ENCODE data around the gene KCNQ1. TPM values are rescaled to one million over a fixed set of nuclear protein-coding genes. Genes with fewer than 3 reads are reported as not detected.

The KCNQ1 gene
- total RNA-seq, 2 donors from 2014 or later = 18.6 to 25.5 TPM

DNA sequence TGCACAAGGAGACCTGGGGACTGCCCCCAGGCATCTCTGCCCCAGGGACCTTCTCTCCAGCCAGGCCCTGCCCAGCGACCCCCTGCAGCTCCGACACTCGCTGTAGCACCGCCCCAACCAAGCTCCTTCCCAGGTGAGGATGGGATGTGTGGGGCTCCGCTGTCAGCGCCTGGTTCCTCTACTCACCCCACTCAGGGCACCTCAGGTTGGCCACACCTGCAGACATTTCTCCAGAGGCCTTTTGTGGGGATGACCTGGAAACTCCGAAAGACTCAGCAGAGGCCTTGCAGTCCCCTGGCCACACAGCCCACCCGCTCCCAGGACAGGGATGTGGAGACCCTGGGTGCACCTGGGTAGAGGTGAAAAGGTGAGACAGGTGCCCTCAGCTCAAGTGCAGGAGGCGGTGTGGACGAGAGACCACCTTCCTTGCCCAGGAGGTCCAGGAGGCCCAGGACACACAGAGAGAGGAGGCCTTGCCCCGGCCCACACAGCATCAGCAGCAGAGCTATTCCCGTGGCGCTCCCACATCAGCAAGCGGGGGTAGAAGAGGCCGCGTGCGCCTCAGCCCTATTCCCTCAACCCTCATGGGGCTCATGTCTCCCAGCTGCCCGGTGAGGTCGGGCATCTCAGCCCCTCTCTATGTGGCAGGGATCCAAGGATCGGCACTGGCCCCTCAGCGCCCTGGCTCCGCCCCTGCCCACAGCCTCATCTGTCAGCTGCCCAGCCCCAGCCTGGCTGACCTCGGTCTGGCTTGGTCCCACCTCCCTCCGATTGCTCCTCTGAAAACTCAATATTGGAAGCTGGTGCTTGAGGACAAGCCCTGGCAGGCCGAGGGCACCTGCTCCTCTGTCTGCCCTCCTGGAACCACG lies 21.4 kb upstream of the KCNQ1 start:
- Mint-ChIP-seq H3K4me1 (no peaks in the 10 kb centered on the region), H3K27me3 (no peaks in the 10 kb centered on the region), H3K36me3 (ENCODE audit: low read depth) (no peaks in the 10 kb centered on the region), H3K4me3 (no peak overlapping the region), H3K27ac (no peak overlapping the region)
- ATAC-seq = no peak
- H3K9me3 ChIP-seq (ENCODE audit: control insufficient read depth, low read length, poor library complexity, severe bottlenecking) = no peaks in the 10 kb centered on the region
- DNase-seq = no peak

GRCh38 chr11:2424811-2425495 lies 19.9 kb upstream of the KCNQ1 start:
- Mint-ChIP-seq H3K27ac (no peak overlapping the region), H3K4me1 (no peaks in the 10 kb centered on the region), H3K4me3 (no peak overlapping the region), H3K27me3 (no peaks in the 10 kb centered on the region), H3K36me3 (ENCODE audit: low read depth) (no peaks in the 10 kb centered on the region)
- ATAC-seq (no peak), DNase-seq (no peak)
- no peaks in the 10 kb centered on the region for H3K9me3 ChIP-seq (ENCODE audit: control insufficient read depth, low read length, poor library complexity, severe bottlenecking)

GRCh38 chr11:2425506-2425905 lies 19.3 kb upstream of the KCNQ1 start:
- no peak overlapping the region for H3K27ac Mint-ChIP-seq
- no peaks in the 10 kb centered on the region for H3K27me3 Mint-ChIP-seq
- no peaks in the 10 kb centered on the region for H3K4me1 Mint-ChIP-seq
- DNase-seq = no peak
- no peaks in the 10 kb centered on the region for H3K36me3 Mint-ChIP-seq (ENCODE audit: low read depth)
- ATAC-seq = no peak
- no peaks in the 10 kb centered on the region for H3K9me3 ChIP-seq (ENCODE audit: control insufficient read depth, low read length, poor library complexity, severe bottlenecking)
- H3K4me3 Mint-ChIP-seq = no peak overlapping the region

DNA sequence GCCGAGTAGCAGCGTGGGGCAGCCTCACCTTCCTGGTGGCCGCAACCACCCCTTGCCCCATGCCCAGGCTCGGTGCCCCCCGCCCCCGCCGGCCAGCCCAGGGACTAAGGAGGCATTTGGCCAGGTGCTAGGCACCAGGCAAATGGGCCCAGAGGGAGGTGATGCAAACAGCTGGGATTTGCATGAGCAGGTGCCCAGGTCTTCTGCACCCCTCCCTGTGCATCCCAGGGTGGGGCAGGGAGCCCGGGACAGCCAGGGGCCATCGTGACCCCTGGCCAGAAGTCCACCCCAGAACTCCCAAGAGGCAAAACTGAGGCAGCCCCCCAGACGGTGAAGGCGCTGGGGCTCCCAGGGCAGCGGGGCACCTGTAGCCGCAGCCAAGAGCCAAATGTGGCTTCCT lies 18.6 kb upstream of the KCNQ1 start:
- no peaks in the 10 kb centered on the region for H3K9me3 ChIP-seq (ENCODE audit: control insufficient read depth, low read length, poor library complexity, severe bottlenecking)
- DNase-seq (no peak), ATAC-seq (no peak)
- Mint-ChIP-seq H3K27ac (no peak overlapping the region), H3K4me1 (no peaks in the 10 kb centered on the region), H3K36me3 (ENCODE audit: low read depth) (no peaks in the 10 kb centered on the region), H3K4me3 (no peak overlapping the region), H3K27me3 (no peaks in the 10 kb centered on the region)

GRCh38 chr11:2426826-2427521 lies 17.8 kb upstream of the KCNQ1 start:
- H3K27me3 Mint-ChIP-seq = no peaks in the 10 kb centered on the region
- H3K4me3 Mint-ChIP-seq = no peak overlapping the region
- H3K4me1 Mint-ChIP-seq = no peaks in the 10 kb centered on the region
- ATAC-seq (no peak), DNase-seq (no peak)
- no peak overlapping the region for H3K27ac Mint-ChIP-seq
- no peaks in the 10 kb centered on the region for H3K9me3 ChIP-seq (ENCODE audit: control insufficient read depth, low read length, poor library complexity, severe bottlenecking)
- no peaks in the 10 kb centered on the region for H3K36me3 Mint-ChIP-seq (ENCODE audit: low read depth)

GRCh38 chr11:2427721-2428321 lies 17.0 kb upstream of the KCNQ1 start:
- Mint-ChIP-seq H3K27me3 (no peaks in the 10 kb centered on the region), H3K4me3 (no peak overlapping the region), H3K36me3 (ENCODE audit: low read depth) (no peaks in the 10 kb centered on the region), H3K27ac (no peak overlapping the region), H3K4me1 (no peaks in the 10 kb centered on the region)
- peak; percentile 8 for ATAC-seq
- DNase-seq = no peak
- no peaks in the 10 kb centered on the region for H3K9me3 ChIP-seq (ENCODE audit: control insufficient read depth, low read length, poor library complexity, severe bottlenecking)

- ATAC-seq (peak; percentile 88), DNase-seq (peak; percentile 73 to 90 (median 79))
- no peak overlapping the region for H3K4me3 Mint-ChIP-seq
- H3K27ac Mint-ChIP-seq = no peak overlapping the region
- no peaks in the 10 kb centered on the region for H3K4me1 Mint-ChIP-seq
- no peaks in the 10 kb centered on the region for H3K27me3 Mint-ChIP-seq
- no peaks in the 10 kb centered on the region for H3K9me3 ChIP-seq (ENCODE audit: control insufficient read depth, low read length, poor library complexity, severe bottlenecking)
- H3K36me3 Mint-ChIP-seq (ENCODE audit: low read depth) = no peaks in the 10 kb centered on the region
Observed at GRCh38 chr11:2428322-2428795, 16.4 kb upstream of the KCNQ1 start.

GRCh38 chr11:2431395-2431794 lies 13.4 kb upstream of the KCNQ1 start:
- Mint-ChIP-seq H3K27me3 (no peaks in the 10 kb centered on the region), H3K36me3 (ENCODE audit: low read depth) (no peaks in the 10 kb centered on the region), H3K27ac (peak overlapping the region; percentile 16), H3K4me3 (no peak overlapping the region), H3K4me1 (no peaks in the 10 kb centered on the region)
- no peaks in the 10 kb centered on the region for H3K9me3 ChIP-seq (ENCODE audit: control insufficient read depth, low read length, poor library complexity, severe bottlenecking)
- DNase-seq = no peak
- no peak for ATAC-seq

DNA sequence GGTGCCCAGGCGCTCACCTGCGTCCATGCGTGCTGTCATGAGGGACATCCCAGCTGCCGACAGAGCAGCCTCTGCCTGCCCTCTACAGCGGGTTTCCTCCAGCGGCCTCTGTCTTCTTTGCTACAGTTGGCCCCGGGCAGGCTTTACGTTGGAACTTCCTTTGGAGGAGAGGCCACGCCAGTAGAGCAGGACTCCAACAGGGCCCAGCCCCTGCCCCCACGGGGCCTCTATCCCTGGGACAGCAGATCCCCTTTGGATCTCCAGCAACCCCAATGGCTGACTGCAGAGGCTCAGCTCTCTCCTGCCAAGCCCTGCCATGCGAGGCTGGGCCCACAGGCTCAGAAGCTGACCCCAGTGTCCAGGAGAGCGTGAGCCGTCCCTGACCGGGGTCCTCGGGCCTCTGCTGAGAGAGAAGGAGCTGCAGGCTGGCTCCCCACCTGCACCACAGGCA lies 12.6 kb upstream of the KCNQ1 start:
- no peak for ATAC-seq
- H3K9me3 ChIP-seq (ENCODE audit: control insufficient read depth, low read length, poor library complexity, severe bottlenecking) = no peaks in the 10 kb centered on the region
- Mint-ChIP-seq H3K4me3 (no peak overlapping the region), H3K4me1 (no peaks in the 10 kb centered on the region), H3K27ac (no peak overlapping the region), H3K27me3 (no peaks in the 10 kb centered on the region), H3K36me3 (ENCODE audit: low read depth) (no peaks in the 10 kb centered on the region)
- DNase-seq = peak in 1 of 3 donors; percentile 1

DNA sequence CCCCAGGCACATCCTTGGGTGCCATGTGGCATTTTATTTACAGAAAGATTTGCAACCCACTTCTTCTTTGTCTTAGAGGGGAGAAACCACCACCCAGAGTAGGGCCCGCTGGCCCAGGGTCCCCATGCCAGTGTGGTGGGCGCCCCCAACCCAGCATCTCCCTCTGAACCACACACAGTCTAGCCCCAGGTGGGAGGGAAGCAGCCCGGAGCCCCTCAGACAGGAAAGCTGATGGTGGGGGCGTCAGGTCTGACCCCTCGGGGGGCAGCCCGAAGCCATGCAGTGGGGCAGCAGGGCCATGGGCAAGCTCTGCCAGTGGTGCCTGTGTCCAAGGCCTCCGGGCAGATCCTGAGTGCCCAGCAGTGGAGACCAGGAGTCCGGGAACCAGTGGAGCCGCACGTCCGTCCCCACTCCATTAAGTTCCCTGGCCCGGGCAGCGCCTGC lies 12.2 kb upstream of the KCNQ1 start:
- no peaks in the 10 kb centered on the region for H3K9me3 ChIP-seq (ENCODE audit: control insufficient read depth, low read length, poor library complexity, severe bottlenecking)
- peak in 1 of 3 donors; percentile 10 for DNase-seq
- H3K4me1 Mint-ChIP-seq = no peaks in the 10 kb centered on the region
- H3K27me3 Mint-ChIP-seq = no peaks in the 10 kb centered on the region
- no peak overlapping the region for H3K27ac Mint-ChIP-seq
- no peak overlapping the region for H3K4me3 Mint-ChIP-seq
- ATAC-seq = no peak
- H3K36me3 Mint-ChIP-seq (ENCODE audit: low read depth) = no peaks in the 10 kb centered on the region

DNA sequence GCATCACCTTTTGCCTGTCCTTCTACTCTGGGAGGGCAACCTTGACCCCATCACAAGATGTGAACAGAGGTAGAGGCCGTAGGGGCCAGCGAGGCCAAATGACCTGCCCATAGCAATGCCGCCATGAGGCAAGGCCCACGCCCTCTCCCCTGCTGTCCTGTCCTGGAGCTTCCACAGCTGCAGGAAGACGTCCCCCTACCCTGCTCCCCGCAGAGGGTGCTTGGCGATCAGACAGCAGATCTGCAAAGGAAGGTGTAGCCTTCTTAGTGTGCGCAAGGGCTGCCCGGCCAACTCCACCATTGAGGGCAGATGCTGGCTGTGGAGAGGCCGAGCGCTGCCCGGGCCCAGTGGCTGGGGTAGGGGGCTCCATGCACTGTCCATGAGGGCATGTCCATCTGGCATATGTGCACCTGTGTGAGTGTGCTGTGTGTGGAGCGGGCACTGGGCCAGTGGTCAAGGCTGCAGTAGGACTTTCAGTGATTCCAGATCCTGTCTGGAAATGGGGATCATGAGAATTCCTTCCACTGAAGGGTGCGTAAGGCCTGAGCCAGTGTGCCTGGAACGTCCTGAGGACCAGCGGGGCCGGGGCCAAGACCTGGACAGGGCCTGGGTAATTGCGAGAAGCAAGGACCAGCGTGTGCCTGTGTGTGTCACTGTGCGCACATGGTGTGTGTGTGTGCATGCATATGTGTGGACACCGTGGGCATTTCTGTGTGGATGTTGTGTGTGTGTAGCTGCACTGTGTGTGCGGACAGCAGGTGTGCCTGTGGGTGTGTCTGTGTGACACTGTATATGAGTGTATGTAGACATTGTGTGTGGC lies 11.5 kb upstream of the KCNQ1 start:
- Mint-ChIP-seq H3K27me3 (no peaks in the 10 kb centered on the region), H3K27ac (no peak overlapping the region), H3K4me3 (no peak overlapping the region), H3K4me1 (no peaks in the 10 kb centered on the region), H3K36me3 (ENCODE audit: low read depth) (no peaks in the 10 kb centered on the region)
- no peak for ATAC-seq
- no peak for DNase-seq
- H3K9me3 ChIP-seq (ENCODE audit: control insufficient read depth, low read length, poor library complexity, severe bottlenecking) = no peaks in the 10 kb centered on the region

DNA sequence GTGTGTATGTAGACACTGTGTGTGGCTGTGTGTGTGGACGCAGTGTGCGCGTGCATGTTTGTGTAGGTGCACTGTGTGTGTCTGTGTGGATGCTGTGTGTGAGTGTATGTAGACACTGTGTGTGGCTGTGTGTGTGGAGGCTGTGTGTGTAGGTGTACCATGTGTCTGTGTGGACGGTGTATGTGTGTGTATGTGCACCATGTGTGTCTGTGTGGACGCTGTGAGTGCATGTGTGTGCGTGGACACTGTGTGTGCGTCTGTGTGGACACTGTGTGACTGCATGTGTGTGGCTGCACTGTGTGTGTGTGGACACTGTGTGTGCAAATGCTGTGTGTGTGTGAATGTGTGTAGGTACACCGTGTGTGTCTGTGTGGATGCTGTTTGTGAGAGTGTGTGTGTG lies 10.8 kb upstream of the KCNQ1 start:
- DNase-seq (no peak), ATAC-seq (no peak)
- no peaks in the 10 kb centered on the region for H3K36me3 Mint-ChIP-seq (ENCODE audit: low read depth)
- H3K27ac Mint-ChIP-seq = no peak overlapping the region
- H3K4me1 Mint-ChIP-seq = no peaks in the 10 kb centered on the region
- H3K4me3 Mint-ChIP-seq = no peak overlapping the region
- no peaks in the 10 kb centered on the region for H3K27me3 Mint-ChIP-seq
- no peaks in the 10 kb centered on the region for H3K9me3 ChIP-seq (ENCODE audit: control insufficient read depth, low read length, poor library complexity, severe bottlenecking)
